DMS 273 (cell line): ENCODE measurements around the gene LHX3.

Source experiments
- DNase-seq: peaks from one replicate; lab custom pipeline; 2025; ENCODE audit not compliant: unreplicated experiment; lab: John Stamatoyannopoulos, UW

The LHX3 gene

DNA sequence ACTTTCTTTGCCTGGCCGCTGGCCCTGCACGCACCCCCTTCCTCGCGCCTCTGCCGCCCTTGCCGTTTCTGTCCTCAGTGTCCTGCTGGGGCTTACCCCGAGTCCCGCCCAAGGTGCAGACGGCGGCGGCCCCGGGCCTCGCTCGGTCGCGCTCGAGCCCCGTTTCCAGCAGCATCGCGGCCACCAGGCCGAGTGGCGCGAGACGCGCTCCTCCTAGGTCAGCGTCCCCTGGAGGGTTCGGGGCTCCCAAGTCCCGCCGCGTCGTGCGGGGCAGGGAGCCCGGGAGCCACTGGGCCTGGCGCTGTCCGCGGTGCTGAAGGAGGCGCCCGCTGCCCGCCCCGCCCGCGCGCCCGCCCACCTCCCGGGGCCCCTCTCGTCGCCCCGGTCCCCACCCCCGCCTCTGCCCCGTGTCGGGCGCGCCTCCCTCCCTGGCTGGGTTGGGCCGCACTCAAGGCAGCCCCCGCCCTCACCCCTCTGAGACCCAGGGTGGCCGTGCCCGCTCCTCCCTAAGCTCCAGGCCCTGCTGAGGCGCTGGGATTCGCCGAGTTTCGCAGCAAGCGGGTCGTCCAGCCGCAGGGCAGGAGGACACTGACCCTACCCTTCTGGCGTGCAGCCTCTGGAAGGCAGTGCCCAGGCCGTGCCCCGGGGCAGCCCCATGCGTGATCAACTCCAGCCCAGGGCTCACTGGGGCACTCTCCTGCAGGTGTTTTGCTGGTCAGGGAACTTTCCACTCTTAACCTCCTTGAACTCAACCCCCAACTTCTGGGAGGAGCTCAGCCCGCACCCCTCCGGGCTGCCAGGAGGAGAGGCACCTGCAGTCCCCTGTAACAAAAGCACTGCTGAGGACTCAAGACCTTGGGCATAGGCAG lies at the start of gene LHX3:
Gene LHX3, minus strand, starts transcription at position 291 of the 869 bp plus-strand sequence. Its CDS starts 116 bp downstream, at position 175.
- DNase-seq = peak; percentile 57

DNA sequence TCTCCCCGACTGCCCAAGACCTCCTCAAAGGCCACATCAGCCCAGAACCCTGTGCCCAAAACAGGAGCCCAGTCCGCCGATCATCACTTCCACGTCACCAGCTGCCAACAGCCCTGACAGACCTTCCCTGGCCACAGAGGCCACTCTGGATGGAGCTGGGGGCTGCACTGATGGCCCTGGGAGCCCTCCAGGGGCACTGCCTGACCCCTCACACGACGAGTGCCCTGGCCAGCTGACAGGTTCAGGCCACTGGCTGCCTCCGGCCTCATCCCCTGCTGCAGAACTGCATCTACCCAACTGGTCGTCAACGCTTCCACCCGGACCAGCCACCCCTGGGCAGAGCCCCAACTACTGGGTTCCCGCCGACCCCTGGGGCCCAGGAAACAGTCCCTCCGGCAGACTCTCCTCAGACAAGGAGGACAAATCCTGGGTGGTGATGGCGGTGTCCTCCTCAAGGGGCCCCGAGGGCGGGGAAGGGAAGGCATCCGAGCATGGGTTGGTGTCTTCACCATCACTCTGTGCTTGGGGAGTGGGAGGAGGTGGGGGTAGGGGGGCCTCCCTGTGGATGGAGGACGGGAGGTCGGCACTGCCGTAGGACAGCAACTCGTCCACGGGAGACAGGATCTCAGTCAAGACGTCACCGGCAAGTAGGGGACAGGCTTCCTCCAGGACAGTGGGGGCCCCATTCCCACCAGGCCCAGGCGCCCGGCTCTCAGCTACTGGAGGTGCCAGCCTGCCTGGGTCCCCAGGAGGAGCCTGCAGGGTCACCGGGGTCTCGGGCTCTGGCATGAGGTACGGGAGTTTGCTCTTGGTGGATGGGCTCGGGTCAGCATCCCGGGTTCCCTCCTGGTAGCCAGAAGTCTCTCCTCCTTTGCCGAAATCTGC lies 48.6 kb upstream of the LHX3 start:
- DNase-seq = no peak

DNA sequence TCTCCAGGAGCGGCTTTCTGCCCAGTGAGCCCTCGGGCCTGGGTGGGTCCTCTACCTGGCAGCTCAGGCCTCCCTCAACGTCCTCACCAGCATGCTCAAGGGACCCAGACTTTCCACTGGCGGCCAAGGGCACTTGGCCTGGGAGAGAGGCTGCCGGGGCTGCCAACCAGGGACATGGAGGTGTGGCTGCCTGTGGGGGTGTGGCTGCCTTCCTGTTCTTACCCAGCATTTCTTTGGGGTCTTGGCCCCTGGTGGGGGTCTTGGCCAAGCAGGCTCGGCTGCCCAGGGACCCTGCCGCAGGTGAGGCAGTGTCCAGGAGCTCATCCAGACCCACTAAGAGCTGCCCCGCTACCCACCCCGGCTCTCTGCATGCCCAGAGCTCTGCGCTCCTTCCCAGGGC lies 47.9 kb upstream of the LHX3 start:
- no peak for DNase-seq

DNA sequence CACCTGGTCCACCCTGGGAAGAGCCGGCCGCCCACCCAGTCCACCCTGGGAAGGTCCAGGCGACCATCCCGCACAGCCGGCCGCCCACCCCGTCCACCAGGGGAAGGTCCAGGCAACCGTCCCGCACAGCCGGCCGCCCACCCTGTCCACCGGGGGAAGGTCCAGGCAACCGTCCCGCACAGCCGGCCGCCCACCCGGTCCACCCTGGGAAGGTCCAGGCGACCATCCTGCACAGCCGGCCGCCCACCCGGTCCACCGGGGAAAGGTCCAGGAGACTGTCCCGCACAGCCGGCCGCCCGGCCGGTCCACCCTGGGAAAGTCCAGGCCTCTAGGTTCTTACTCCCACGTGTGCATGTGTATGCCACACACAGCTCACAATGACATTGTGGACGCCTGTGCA lies 47.4 kb upstream of the LHX3 start:
- no peak for DNase-seq

DNA sequence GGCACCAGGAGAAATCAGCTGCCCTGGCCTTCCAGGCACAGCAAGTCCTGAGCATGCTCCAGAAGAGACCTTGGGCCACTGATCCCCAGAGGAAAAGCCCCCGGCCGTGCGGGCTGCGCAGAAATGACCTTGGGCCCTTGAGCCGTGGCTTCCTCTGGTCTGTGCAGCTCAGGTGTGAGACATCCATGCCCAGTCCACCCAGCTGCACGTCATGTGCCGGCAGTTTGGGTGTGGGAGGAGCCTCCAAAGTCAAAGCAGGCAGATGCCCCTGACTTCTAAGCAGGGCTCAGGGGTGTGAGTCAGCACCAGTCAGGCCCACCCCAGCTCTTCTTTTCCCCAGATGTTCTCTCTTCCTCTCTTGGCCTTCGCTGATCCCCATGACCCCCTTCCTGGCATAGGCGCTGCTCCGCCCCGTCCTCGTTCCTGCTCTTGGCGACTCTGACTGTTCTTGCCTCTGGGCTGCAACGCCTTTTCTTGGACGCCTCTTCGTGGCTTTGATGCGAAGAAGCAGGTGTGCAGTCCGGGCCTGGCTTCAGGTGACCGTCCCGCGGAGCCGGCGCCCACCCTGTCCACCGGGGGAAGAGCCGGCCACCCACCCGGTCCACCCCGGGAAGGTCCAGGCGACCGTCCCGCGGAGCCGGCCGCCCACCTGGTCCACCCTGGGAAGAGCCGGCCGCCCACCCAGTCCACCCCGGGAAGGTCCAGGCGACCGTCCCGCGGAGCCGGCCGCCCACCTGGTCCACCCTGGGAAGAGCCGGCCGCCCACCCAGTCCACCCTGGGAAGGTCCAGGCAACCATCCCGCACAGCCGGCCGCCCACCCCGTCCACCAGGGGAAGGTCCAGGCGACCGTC lies 46.6 kb upstream of the LHX3 start:
- peak; percentile 34 for DNase-seq

DNA sequence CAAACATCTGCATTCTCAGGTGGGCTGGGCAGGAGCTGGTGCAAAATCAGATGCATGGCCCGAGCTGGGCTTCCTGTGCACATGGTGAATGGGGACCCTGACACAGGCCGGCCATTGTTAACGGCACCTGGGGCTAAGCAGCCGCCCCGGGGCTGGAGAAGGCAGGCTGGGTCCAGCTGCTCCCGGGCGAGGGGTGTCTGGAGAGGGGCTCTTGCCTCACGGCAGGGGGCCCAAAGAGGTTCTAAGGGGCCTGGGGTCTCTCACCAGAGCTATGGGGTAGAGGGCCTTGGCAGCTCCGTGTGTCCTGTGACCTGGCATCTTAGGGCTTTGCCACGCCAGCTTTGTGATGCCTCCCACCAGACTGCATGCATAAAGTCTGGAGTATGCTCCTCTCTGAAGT lies 45.7 kb upstream of the LHX3 start:
- no peak for DNase-seq

DNA sequence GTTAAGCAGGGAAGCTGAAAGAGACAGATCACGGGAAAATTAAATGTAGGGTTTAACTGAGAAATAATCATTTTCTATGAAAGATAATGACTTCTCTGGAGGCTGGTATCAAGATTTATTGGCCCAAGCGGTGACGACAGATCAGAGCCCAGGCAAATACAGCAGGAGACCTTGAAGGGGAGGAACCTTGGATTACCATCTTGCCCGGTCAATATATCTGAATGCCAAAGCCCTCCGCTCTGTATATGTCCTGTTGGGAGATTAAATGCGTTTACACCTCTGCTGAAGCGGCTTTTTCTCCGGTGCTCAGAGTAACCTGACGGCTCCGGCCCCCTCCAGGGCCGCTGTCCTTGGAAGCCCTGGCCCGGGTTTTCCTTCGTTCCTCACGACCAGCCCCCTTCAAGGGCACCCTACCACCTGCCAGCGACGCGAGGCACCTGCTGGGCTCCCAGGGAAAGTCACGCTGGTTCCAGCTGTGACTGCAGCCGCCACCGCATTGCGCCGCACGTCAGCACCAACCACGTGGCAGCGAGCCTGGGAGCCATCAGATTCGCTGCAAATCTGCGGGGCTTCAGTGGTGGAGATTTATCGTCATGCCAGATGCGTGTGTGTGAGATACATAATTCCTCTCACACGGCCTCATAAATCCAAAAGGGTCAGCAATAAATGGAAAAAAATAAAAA lies 45.1 kb upstream of the LHX3 start:
- no peak for DNase-seq

DNA sequence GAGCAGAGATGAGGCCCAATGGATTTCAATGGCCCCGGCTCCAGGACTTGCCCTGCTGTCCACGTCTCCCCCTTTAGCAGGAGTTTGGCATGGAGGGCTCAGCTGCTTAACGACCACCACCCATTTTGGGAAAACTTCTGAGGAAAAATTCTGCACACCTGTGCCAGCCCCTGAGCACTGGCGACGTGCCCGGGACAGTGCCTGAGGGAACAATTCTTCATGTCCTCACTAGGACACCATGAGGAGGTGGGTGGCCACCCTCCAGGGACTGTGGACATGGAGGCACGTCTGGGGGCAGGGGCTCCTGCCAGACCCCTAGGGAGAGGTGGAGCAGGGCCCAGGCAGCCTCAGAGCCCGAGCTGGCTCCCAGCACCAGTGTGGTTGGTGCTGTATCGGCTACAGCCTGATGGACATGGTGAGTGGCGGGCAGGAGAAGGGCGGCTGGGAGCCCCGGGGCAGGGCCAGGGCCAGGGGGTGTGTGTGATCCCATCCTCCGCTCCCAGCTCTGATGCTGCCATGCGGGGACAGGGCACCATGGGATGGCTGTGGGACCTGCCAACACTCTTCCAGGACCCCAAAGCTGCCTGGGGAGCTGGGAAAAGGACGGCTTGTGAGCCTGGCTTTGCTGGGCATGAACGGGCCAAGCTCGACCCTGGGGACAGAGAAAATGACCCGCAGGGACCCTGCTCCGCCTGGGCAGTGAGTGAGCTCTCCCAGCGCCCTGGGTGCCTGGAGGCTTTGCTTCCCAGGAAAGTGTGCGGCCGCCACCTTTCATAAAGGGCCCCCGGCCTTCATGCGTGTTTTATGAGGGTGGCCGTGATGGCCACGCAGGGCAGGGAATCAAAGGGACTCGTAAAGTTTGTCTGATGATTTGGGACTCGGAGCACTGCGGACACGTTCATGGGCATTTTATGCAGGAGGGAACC lies 44.3 kb upstream of the LHX3 start:
- no peak for DNase-seq

DNA sequence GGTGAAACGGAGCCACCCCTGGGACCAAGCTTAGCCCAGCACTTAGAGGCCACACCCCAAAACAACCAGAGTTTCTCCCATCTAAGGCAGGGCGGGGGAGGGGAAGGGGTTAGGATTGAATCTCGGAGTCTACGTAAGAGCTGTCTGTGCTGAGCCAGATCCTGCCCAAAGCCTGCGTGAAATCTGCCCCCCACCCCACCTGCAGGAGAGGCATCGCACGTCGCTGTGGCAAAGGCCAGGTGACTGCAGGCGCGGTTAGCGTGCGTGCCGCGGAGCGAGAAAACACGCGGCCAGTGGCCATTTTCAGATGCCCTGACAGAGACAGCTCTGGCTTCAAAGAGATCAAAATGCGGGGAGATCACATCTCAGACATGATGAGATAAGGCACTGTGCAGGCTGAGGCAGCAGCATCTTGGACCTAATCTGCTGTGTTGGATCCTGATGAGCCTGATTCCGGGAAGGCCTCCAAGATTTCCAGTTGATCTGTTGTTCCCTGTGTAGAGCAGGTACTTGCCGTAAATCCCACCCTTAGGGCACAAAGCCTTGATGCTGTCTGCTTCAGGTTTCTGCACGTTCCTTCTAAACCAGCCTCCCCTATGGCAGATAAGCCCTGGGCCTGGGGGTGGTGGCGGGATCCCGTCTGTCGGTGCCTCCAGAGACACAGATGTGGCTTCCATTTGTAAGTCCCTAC lies 43.2 kb upstream of the LHX3 start:
- DNase-seq = no peak

DNA sequence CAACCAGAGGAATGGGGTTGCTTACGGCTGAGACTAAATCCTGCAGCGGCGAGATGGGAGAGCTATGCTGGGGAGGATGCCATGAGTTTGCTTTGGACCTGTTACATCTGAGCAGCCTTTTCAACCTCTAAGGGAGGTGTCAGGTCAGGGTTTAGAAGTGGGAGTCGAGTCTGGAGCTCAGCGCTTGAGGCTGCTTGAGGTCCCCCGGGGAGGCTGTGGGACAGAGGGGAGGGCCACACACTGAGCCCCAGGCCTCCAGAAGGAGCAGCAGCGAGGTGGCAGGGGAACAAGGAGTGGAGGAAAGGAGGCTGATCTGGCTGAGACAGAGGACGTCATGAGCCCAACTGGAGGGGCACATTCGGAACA lies 42.6 kb upstream of the LHX3 start:
- no peak for DNase-seq

DNA sequence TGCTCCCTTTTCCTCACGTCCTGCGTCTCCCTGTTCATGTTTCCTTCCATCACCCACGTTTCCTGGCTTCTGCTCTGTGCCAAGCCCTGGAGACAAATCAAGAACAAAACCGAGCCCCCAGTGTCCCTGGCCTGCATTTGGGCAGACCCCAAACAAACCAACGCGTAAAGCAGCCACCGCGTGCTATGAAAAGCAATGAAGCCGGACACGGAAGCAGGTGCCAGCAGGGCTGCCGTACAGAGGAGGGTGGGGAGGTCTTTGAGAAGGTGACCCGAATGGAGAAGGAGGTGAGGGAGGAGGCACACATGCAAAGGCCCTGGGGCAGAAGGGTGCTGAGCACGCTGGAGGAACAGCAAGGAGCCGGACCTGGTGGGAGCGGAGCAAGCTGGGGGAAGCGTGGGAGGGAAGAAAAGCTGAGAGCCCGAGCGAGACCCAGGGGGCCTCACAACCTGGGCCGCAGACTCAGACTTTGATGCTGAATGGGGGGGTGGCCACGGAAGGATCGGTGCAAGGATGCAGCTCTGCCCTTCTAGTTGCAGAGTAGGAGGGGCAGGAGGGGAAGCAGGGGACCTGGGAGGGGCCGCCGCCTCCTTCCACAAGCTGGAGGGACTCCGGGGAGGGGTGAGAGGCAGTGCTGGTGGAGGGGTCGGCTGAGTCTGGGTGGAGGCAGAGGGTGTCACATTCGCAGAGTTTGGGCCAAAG lies 42.1 kb upstream of the LHX3 start:
- no peak for DNase-seq

DNA sequence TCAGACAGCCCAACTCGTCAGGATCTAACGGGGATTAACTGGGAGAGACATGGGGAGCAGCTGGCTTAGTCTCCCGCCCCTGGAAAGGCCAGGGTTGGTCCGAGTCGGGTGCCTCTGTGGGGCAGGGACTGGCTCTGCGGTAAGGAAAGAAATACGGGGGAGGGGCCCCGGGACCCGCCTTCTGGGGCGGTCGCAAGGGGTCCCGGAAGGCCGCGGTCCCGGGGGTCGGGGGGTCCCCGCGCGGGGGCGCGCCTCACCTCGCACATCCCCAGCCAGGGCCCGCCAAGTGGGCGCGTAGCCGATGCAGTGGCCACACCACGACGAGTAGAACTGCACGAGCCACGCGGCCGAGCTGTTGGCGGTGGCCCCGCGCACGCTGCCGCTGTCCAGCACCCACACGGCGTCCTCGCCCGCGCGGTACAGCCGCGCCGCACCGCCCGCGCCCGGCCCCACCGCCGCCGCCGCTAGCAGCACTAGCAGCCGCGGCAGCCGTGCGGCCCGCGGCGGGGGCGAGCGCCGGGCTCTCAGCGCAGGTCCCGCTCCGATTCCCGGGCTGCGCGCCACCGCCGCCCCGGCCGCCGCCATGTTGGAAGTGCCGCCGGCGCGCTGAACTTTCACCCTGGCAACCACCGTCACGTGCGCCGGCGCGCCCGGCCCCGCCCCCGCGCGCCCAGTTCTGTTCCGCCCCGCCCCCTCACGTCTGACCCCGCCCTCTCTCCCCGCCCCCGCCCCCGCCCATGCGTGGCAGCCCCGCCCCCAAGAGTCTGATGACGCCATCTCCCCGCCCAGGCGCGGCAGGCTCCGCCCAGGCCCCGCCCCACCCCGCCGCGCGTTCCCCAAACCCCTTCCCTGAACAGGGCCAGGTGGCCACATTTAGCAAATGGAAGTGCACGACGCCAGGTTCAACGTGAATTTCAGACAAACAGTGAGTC lies 40.6 kb upstream of the LHX3 start, which contains the start of gene QSOX2:
Gene QSOX2, minus strand, starts transcription at position 594 of the 932 bp plus-strand sequence. Its CDS starts 9 bp downstream, at position 585.
- peak; percentile 87 for DNase-seq

DNA sequence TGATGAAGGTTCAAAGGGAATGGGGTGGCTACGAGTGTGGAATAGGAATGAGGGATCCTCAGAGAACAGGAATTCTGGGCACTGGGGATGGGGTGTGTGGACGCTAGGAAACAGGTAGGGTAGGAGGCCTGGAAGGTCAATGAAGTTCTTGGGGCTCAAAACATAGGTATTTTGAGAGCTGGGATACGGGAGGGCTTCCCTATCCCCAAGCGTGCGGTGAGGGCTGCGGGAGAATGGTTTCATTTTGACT lies 40.0 kb upstream of the LHX3 start:
- no peak for DNase-seq

DNA sequence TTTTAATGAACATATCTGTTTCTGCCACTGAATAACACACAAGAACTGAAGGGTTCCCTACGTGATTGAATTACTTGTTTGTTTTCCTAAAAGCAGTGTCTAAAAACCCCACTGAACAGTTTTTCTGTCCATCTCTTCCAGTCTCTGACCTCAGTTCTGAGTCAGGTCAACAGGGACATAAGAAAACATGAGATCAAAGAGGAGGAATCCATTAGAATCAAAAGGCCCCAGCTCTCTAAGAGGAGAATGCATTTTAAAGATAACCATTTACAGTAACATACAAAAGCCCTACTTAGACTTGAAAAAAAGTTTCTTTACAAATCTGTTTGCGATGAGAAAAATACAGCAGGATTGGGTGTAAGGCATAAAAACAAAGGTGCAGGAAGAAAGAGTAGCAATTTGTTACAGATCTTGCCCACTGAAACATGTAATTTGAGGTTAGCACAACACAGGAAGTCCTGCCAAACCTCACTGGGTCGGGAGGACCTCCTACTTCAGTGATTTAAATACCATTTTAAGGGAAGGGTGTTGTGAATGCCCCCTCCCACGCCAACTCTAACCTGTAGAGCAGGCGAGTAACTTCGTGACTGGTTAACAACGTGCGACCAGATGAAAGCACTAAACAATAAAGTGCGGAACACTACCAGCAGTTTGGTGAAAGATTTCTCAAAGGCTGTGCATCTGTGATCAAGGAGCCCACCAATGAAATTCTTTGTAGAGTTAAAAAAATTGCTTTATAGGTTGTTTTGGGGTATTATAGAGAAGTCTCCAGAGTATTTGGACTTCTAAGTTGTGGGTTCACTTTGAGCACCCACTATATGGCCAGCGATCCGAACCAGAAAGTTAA lies 39.4 kb upstream of the LHX3 start:
- DNase-seq = no peak

DNA sequence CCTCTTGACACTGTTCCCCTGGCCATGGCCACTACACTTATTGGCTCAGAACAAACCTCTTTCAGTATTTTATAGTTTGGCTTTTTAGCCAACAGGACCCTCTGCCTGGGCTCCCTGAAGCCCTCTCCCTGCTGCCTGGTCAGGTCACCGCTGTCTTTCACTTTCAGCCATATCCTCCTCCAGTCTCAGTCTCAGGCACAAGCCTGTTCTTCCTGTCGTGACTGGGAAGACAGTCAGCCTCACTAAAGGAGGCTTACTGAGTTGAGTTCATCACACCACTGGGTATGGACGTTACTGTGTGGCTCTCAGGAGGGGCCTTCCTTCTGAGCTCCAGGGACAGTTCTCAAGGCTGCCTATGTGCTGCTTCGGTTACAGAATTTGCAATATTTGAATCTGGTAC lies 38.7 kb upstream of the LHX3 start:
- DNase-seq = no peak

DNA sequence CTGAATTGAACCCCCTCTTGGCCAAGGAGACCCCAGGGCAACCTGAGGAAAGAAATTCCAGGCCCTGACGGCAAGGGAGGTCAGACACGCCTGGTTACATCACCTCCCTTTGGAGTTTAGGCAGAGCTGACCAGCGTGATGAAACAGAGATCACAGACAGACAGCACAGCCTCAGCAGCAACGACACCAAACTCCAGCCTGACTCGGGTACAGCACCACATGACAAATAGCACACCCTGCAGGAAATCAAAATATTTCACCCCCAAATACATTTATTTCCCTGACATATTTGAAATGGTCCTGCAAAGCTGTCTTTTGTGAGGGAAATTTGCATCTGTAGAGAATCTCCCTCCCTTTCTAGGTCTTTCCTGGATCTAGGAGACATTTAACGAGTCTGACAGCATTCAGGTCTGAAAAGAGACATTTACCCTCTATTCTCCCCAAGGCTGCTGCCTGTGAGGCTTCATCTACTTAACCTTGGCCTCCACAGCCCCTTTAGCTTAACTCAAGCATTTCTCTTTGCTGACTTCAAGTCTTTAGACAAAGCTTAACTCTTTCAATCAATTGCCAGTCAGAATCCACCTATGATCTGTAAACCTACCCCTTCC lies 38.1 kb upstream of the LHX3 start:
- peak; percentile 42 for DNase-seq
